Pancreas (tissue), 10 donors: ENCODE data around the gene ACP4. TPM values are rescaled to one million over a fixed set of nuclear protein-coding genes. Genes with fewer than 3 reads are reported as not detected.

Source experiments
- ATAC-seq, 4 donors: fragments of 200-7000 bp; cut with Tn5 transposase; one replicate each; pipeline versions ENCODE4 v1.8.0 to v1.9.1; 2020; ENCODE audit warnings: mild to moderate bottlenecking in 4 of 4, moderate library complexity in 4 of 4
- DNase-seq, 6 donors: peaks; one replicate each; pipeline ENCODE4 v3.0.0-alpha.2; 2020
- FAIRE-seq: peaks from 2 replicates; lab custom pipeline; 2012; peaks lifted over from hg19 to GRCh38; lab: Jason Lieb, UNC
- H3K27ac ChIP-seq, 4 donors: fragments of 200-600 bp; sonication (generic); 1 replicate in 3 of 4; 2 replicates in 1 of 4; pipeline versions ENCODE4 v1.5.0 to v1.8.0; 2020
- H3K27me3 ChIP-seq, 4 donors: fragments of 200-600 bp; one replicate each; pipeline ENCODE4 v1.8.0; 2021
- H3K36me3 ChIP-seq, 3 donors: fragments of 200-600 bp; sonication (generic) in 1 of 3; one replicate each; pipeline versions ENCODE4 v1.5.0 to v1.8.0; 2020 to 2021
- H3K4me1 ChIP-seq, 3 donors: fragments of 200-600 bp; one replicate each; pipeline ENCODE4 v1.8.0; 2021
- H3K4me3 ChIP-seq, 4 donors: fragments of 200-600 bp; sonication (generic) in 2 of 4; one replicate each; pipeline versions ENCODE4 v1.5.0 to v1.8.0; 2020 to 2021
- H3K9me3 ChIP-seq, 4 donors: fragments of 200-600 bp; one replicate each; pipeline ENCODE4 v1.8.0; 2021
- WGBS, 2 donors: extraction: QIAGEN DNeasy Blood & Tissue Kit; methylation state at CpG; one replicate each; pipeline ENCODE4 v1.1.7; 2013; 5-methylcytosine and 5-hydroxymethylcytosine counted together
- intact Hi-C, 3 donors: fragments of 100-400 bp; cut with DNase I; formaldehyde crosslinking; loops; one replicate each; pipeline versions ENCODE4 v1.11.1 to v1.14.2; 2022
- polyA plus RNA-seq, 2 donors: library from polyadenylated mRNA; stranded (reverse); fragments of 200-250 nt; gene quantifications; one replicate each; pipeline ENCODE4 v1.2.3, GENCODE V29; 2013
- total RNA-seq, 6 donors: library from RNA; stranded (reverse); fragmentation: NEBNext Ultra II Directional in 4 of 6; extraction: Animal tissue kit (Norgen Biotek cat#: 25700) in 4 of 6; gene quantifications; one replicate each; pipeline versions ENCODE4 v1.2.1 to v1.2.4, GENCODE V29; 2021 to 2023
- TF ChIP-seq, protein P1 (sequence below), 4 donors: fragments of 200-600 bp; sonication (generic) in 3 of 4; IDR thresholded peaks; one replicate each; pipeline versions ENCODE4 v1.5.0 to v1.8.0; 2021; ENCODE audit warnings: antibody characterized with exemption in 4 of 4
- donor health status: healthy with polysubstance abuse.
- donor health status: DM: no; HTN: no; CAD: no; lungs with moderate emphysema.
- donor health status: DM: no; HTN: no; CAD: no.
- donor health status: control.
- donor health status: control.
- donor health status: Bipolar disorder and iron deficiency.
- donor health status: DM: yes; HTN: yes; CAD: no.
- donor health status: DM: no; HTN: no; CAD: no.
- donor health status: DM: no; HTN: no; CAD: no.
- donor health status: DM: yes; HTN: yes; CAD: no.

ACP4 gene
- total and polyA plus RNA-seq, 8 donors = not detected

DNA sequence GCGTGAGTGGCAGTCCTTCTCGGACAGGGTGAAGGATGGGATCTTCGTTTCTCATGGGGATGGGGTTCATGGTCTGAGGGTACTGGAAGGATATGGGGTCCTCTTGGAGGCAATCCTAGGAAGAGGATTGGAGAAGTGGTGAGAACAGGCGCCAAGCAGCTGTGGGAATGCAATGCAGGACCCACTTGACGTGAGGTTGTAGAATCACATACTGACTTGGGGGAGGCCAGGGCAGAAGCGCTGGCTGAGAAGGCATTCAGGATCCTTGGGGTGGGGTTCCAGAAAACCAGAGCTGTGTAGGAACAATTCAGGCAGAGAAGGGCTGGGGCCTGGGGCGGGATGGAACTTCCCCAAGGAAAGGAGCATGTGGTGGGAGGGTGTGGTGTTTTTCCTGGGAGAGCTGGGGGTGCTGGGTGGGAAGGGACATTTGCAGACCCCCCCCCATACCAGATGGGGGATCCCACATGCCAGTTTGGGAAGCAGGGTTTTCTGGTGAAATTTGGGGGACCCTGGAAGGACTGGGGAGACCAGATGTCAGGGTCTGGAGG is 32.5 kb downstream of the ACP4 start:
- Histone ChIP-seq H3K27ac (peak overlapping the region; percentile 49 to 83 (median 74)), H3K4me3 (peak overlapping the region in 3 of 4 donors; percentile 21 to 47 (median 46))

GRCh38 chr19:50823389-50824042 is 33.3 kb downstream of the ACP4 start, which contains the start of gene KLK1:
TSS of gene KLK1 (minus strand) at chr19:50823787. CDS start at chr19:50823748, 39 bp downstream.
- peak within 1 kb of the TSS in 3 of 4 donors; percentile 21 to 47 (median 46) for H3K4me3 ChIP-seq
- peak within 1 kb of the TSS; percentile 49 to 83 (median 74) for H3K27ac ChIP-seq
- 18 to 19% methylated on average over 9 to 14 of the region's 14 CpGs for WGBS, 2 donors
- no peak for FAIRE-seq
- H3K36me3 ChIP-seq = no peaks in the 10 kb centered on the region
- H3K9me3 ChIP-seq = no peaks in the 10 kb centered on the region
- intact Hi-C loops = no loop called here
- no peaks in the 10 kb centered on the region for H3K27me3 ChIP-seq
- DNase-seq = peak; percentile 80 to 96 (median 94)
- peak; percentile 62 to 76 (median 70) for ATAC-seq
- TF ChIP-seq, protein P1, sequence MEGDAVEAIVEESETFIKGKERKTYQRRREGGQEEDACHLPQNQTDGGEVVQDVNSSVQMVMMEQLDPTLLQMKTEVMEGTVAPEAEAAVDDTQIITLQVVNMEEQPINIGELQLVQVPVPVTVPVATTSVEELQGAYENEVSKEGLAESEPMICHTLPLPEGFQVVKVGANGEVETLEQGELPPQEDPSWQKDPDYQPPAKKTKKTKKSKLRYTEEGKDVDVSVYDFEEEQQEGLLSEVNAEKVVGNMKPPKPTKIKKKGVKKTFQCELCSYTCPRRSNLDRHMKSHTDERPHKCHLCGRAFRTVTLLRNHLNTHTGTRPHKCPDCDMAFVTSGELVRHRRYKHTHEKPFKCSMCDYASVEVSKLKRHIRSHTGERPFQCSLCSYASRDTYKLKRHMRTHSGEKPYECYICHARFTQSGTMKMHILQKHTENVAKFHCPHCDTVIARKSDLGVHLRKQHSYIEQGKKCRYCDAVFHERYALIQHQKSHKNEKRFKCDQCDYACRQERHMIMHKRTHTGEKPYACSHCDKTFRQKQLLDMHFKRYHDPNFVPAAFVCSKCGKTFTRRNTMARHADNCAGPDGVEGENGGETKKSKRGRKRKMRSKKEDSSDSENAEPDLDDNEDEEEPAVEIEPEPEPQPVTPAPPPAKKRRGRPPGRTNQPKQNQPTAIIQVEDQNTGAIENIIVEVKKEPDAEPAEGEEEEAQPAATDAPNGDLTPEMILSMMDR (IDR thresholded peaks at IDR 0.05) = no peak
- peaks cover 0 to 4% (median 0%) of the 10 kb centered on the region in 3 donors for H3K4me1 ChIP-seq

More for the DNA sequence above, 32.5 kb downstream of the ACP4 start:
- peaks cover 0 to 4% (median 0%) of the 10 kb centered on the region in 3 donors for H3K4me1 ChIP-seq
- 38 to 41% methylated on average over 7 of the region's 7 CpGs for WGBS, 2 donors
- DNase-seq (peak in 2 of 6 donors; percentile 34 to 55), FAIRE-seq (no peak), ATAC-seq (no peak)
- TF ChIP-seq, protein P1 (IDR thresholded peaks at IDR 0.05) = no peak
- H3K9me3 ChIP-seq = no peaks in the 10 kb centered on the region
- intact Hi-C loops = no loop called here
- H3K27me3 ChIP-seq = no peaks in the 10 kb centered on the region
- H3K36me3 ChIP-seq = no peaks in the 10 kb centered on the region

DNA sequence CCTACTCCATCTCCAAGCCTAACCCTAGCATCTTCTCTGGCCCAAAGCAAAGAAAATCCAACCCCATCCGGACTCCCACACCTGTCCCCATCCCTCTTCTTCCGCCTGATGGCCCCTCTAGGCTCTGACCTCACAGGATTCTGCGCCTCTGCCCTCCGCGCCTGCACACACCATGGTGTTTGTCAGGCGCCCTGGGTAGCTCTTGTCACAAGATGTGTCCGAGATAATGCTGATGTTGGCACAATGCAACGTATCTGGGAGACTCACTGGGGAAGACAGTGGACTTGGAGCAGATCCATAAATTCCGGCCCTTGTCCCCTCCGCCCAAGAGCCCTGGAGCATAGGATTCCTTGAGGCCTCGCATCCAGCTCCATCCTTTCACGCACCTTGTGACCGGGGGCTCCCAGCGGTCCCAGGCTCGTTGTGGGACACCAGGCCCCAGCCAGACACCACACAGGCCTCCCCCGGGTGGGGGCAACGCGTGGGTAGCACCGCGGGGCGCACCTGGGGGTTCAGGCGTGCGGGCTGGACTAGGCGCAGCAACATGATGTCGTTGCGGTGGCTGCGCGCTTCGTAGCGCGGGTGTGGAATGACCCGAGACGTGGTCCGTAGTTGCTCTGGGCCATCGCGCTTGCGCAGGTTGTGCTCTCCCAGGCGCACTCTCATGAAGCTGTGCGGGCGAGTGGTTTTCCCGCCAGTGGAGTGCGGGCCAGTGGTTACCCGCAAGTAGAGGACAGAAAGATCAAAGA is 36.5 kb downstream of the ACP4 start:
- TF ChIP-seq, protein P1 (IDR thresholded peaks at IDR 0.05) = no peak
- H3K27ac ChIP-seq = no peak overlapping the region
- H3K9me3 ChIP-seq = no peaks in the 10 kb centered on the region
- H3K4me3 ChIP-seq = no peak overlapping the region
- no peaks in the 10 kb centered on the region for H3K36me3 ChIP-seq
- intact Hi-C loops = no loop called here
- no peak for ATAC-seq
- H3K27me3 ChIP-seq = no peaks in the 10 kb centered on the region
- H3K4me1 ChIP-seq = peaks cover 0 to 4% (median 0%) of the 10 kb centered on the region in 3 donors
- WGBS, 2 donors = 81 to 86% methylated on average over 43 of the region's 43 CpGs
- DNase-seq = no peak
- FAIRE-seq = no peak

DNA sequence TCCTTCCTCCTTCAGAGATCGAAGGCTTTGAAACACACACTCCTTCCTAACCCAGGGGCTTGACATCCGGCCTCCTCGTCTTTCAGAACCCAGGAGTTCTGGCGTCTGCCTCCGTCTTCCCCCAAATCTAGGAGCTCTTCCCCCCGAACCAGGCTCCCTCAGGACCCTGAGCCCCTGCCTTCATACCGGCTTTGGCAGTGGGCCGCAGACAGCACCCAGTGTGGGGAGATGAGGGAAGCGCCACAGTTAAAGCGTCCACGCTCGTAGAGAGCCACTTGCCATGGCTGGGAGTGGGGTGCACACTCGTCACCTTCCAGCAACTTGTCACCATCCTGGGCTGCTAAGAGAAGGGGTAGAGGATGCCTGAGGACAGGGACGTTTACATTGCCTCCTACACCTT is 37.3 kb downstream of the ACP4 start:
- no peaks in the 10 kb centered on the region for H3K36me3 ChIP-seq
- no peak overlapping the region for H3K4me3 ChIP-seq
- intact Hi-C loops = no loop called here
- H3K9me3 ChIP-seq = no peaks in the 10 kb centered on the region
- H3K27me3 ChIP-seq = no peaks in the 10 kb centered on the region
- FAIRE-seq (no peak), ATAC-seq (no peak), DNase-seq (no peak)
- WGBS, 2 donors = 84 to 85% methylated on average over 14 of the region's 14 CpGs
- TF ChIP-seq, protein P1 (IDR thresholded peaks at IDR 0.05) = no peak
- H3K27ac ChIP-seq = no peak overlapping the region
- H3K4me1 ChIP-seq = peaks cover 0 to 4% (median 0%) of the 10 kb centered on the region in 3 donors
